ENCODE results near the gene C2CD2L. TPM values are rescaled to one million over a fixed set of nuclear protein-coding genes. Genes with fewer than 3 reads are reported as not detected.

Gene C2CD2L
- total and polyA plus RNA-seq, 2 of the 13 experiments (the other 11 are each of a cell fraction or from before 2014, with no cell fraction given) = 3.7 to 5.5 TPM

- TF ChIP-seq YY1 (IDR thresholded peaks at IDR 0.05; ENCODE audit: insufficient read depth, insufficient replicate concordance, low read depth, low read length) = no peak
- TF ChIP-seq CBFB (CRISPR knock-in tag; IDR thresholded peaks at IDR 0.05) = 0 out of 2 replicates have a peak, but pooled peaks have one; percentile 17
- TF ChIP-seq ARID4A (CRISPR knock-in tag; IDR thresholded peaks at IDR 0.05; ENCODE audit: borderline replicate concordance) = no peak
- 0 out of 2 replicates have a peak, but pooled peaks have one; percentile 61 for TF ChIP-seq AKAP8 (CRISPR knock-in tag; IDR thresholded peaks at IDR 0.05)
- no peak for TF ChIP-seq MTA3 (CRISPR knock-in tag; IDR thresholded peaks at IDR 0.05)
- TF ChIP-seq ZSCAN31 (CRISPR knock-in tag; IDR thresholded peaks at IDR 0.05; ENCODE audit: low read depth) = no peak
- no peak for TF ChIP-seq SNAPC4 (CRISPR knock-in tag; IDR thresholded peaks at IDR 0.05)
- no peak for TF ChIP-seq ZBTB14 (CRISPR knock-in tag; IDR thresholded peaks at IDR 0.05)
- no peak for TF ChIP-seq ZNF329 (CRISPR knock-in tag; IDR thresholded peaks at IDR 0.05; ENCODE audit: low read depth)
- 0 out of 2 replicates have a peak, but pooled peaks have one; percentile 9 for TF ChIP-seq NFKBIZ (CRISPR knock-in tag; IDR thresholded peaks at IDR 0.05)
- no peak for TF ChIP-seq ZNF792 (CRISPR knock-in tag; IDR thresholded peaks at IDR 0.05)
- TF ChIP-seq SNAPC5 (CRISPR knock-in tag; IDR thresholded peaks at IDR 0.05; ENCODE audit: borderline replicate concordance) = no peak
- no peak for TF ChIP-seq CENPT (CRISPR knock-in tag; IDR thresholded peaks at IDR 0.05; ENCODE audit: low read depth)
- TF ChIP-seq ZEB1 (IDR thresholded peaks at IDR 0.05; ENCODE audit: insufficient replicate concordance, low read depth) = peak; percentile 66
- no peak for TF ChIP-seq ZNF18 (CRISPR knock-in tag; IDR thresholded peaks at IDR 0.05; ENCODE audit: insufficient replicate concordance)
Measured at GRCh38 chr11:119108146-119108856, 1.2 kb downstream of the C2CD2L start (continued).

Data from HepG2 (cell line).